Measurements from ENCODE around the gene ELP4. TPM values are rescaled to one million over a fixed set of nuclear protein-coding genes. Genes with fewer than 3 reads are reported as not detected.

The ELP4 gene
- total and polyA plus RNA-seq, 7 donors: 4.2 to 12.9 (median 8.2) TPM

DNA sequence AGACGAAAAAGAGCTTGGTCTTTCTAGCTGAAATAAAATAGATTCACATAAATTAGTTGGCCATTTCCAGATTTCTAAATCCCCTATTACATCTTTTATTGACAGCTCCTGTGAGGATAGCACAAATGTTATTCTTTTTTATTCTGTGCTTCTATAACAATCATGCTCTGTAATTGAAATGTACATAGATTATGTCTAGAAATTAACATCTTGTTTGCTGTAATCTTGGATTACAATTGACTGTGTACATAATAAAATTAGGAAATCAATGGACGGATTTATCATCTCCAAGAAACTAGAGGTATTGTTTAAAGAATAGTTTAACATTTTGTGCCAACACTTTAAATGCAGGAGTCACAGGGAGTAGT, 31.4 kb upstream of the ELP4 start:
- intact Hi-C loops (cut with DNase I): no loop called here
- DNase-seq (no peak), ATAC-seq (no peak)
- Histone ChIP-seq H3K27me3 (ENCODE audit: insufficient read depth in 3 of 3, low read length in 2 of 3) (no peaks in the 10 kb centered on the region), H3K4me1 (peaks cover 13% of the 10 kb centered on the region), H3K27ac (no peak overlapping the region), H3K4me3 (no peak overlapping the region), H3K36me3 (ENCODE audit: insufficient read depth in 1 of 2, low read depth in 1 of 2) (no peaks in the 10 kb centered on the region), H3K9me3 (no peaks in the 10 kb centered on the region)
- TF ChIP-seq, protein P1, sequence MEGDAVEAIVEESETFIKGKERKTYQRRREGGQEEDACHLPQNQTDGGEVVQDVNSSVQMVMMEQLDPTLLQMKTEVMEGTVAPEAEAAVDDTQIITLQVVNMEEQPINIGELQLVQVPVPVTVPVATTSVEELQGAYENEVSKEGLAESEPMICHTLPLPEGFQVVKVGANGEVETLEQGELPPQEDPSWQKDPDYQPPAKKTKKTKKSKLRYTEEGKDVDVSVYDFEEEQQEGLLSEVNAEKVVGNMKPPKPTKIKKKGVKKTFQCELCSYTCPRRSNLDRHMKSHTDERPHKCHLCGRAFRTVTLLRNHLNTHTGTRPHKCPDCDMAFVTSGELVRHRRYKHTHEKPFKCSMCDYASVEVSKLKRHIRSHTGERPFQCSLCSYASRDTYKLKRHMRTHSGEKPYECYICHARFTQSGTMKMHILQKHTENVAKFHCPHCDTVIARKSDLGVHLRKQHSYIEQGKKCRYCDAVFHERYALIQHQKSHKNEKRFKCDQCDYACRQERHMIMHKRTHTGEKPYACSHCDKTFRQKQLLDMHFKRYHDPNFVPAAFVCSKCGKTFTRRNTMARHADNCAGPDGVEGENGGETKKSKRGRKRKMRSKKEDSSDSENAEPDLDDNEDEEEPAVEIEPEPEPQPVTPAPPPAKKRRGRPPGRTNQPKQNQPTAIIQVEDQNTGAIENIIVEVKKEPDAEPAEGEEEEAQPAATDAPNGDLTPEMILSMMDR (IDR thresholded peaks at IDR 0.05): no peak
- WGBS, 3 donors: 88 to 90% (median 90%) methylated on average over 2 of the region's 2 CpGs

DNA sequence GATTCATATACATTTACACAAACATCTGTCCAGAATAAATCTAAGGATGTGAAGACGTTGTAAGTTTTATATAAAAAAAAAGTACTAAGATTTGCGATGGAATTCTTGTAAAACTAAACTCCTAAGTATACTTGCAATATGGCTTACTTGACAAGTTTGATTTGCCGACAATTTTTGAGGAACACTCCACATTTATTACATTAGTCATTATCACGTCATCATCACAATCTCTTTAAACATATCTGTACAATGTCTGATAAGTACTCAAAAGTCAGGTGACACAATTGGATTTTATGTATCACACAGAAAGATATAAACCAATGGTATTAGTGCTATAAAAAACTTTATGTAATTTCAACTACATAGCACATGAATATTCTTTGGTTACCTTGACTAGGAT, 30.5 kb upstream of the ELP4 start:
- Histone ChIP-seq H3K36me3 (ENCODE audit: insufficient read depth in 1 of 2, low read depth in 1 of 2) (no peaks in the 10 kb centered on the region), H3K4me3 (no peak overlapping the region), H3K4me1 (peaks cover 13% of the 10 kb centered on the region), H3K9me3 (no peaks in the 10 kb centered on the region), H3K27me3 (ENCODE audit: insufficient read depth in 3 of 3, low read length in 2 of 3) (no peaks in the 10 kb centered on the region), H3K27ac (no peak overlapping the region)
- no peak for DNase-seq
- intact Hi-C loops (cut with DNase I): no loop called here
- ATAC-seq: no peak
- 92 to 96% (median 94%) methylated on average over 4 of the region's 4 CpGs for WGBS, 3 donors
- TF ChIP-seq, protein P1 (IDR thresholded peaks at IDR 0.05): no peak

DNA sequence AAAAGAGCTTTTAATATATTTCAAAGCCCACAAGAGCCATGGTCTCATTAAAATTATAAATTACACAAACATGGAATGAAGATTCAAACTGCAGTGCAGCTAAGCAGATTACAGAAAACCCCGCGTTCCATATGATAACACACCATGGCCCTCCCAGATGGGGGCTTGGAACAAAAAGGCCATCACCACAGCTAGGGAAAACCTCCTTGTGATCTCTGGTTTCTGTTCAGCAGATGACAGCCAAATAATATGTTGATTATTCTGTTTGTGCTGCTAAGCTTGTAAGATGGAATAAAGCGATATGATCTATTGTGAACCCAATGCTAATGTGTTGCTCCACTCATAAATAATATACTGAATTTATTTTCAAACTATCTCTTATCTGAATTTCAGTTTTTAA, 28.6 kb upstream of the ELP4 start:
- DNase-seq: no peak
- no peak overlapping the region for H3K4me3 ChIP-seq
- intact Hi-C loops (cut with DNase I): no loop called here
- peaks cover 13% of the 10 kb centered on the region for H3K4me1 ChIP-seq
- H3K27me3 ChIP-seq (ENCODE audit: insufficient read depth in 3 of 3, low read length in 2 of 3): no peaks in the 10 kb centered on the region
- 88 to 93% (median 93%) methylated on average over 3 of the region's 3 CpGs for WGBS, 3 donors
- ATAC-seq: no peak
- no peak overlapping the region for H3K27ac ChIP-seq
- H3K36me3 ChIP-seq (ENCODE audit: insufficient read depth in 1 of 2, low read depth in 1 of 2): no peaks in the 10 kb centered on the region
- TF ChIP-seq, protein P1 (IDR thresholded peaks at IDR 0.05): no peak
- H3K9me3 ChIP-seq: no peaks in the 10 kb centered on the region

DNA sequence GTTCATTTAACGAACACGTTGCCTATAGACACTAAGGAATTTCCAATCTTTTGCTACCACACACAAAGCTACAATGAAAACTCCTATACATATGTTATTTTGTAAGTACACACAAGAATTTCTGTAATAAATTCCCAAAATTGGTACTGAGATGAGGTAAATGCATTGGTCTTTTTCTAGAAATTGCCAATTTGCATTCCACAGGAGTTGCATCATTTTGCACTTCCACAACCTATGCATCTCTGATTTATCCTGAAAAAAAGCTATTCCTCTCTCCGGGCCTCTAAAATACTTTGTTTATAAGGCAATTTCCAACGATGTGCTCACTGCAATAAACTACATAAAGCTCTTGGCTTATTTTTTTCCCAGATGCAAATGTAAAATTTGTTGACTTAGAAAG, 25.1 kb upstream of the ELP4 start:
- DNase-seq (no peak), ATAC-seq (no peak)
- TF ChIP-seq, protein P1 (IDR thresholded peaks at IDR 0.05): no peak
- intact Hi-C loops (cut with DNase I): no loop called here
- Histone ChIP-seq H3K4me3 (no peak overlapping the region), H3K9me3 (no peaks in the 10 kb centered on the region), H3K36me3 (ENCODE audit: insufficient read depth in 1 of 2, low read depth in 1 of 2) (no peaks in the 10 kb centered on the region), H3K27ac (no peak overlapping the region), H3K27me3 (ENCODE audit: insufficient read depth in 3 of 3, low read length in 2 of 3) (no peaks in the 10 kb centered on the region), H3K4me1 (peaks cover 5% of the 10 kb centered on the region)
- WGBS, 3 donors: 84 to 88% (median 84%) methylated on average over 4 of the region's 4 CpGs

DNA sequence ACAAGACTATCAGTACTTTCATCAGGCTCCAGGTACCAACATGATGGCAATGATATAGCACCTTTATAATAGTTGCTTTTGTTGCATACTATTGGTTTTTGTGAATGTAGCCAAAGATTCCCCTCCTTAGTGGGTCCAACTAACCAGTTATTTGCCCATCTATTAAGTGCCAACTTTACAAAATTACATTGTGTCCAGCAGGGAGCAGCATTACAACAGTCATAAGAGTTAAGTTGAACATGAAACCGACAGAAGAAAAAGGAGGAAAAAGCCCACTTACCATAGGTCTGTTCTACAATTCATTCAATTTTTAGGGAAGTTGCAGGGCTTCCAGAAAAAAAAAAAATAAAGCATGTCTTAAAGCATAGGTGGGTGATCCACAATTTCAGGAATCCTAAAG, 21.7 kb upstream of the ELP4 start:
- H3K27ac ChIP-seq: no peak overlapping the region
- H3K36me3 ChIP-seq (ENCODE audit: insufficient read depth in 1 of 2, low read depth in 1 of 2): no peaks in the 10 kb centered on the region
- WGBS, 3 donors: 21 to 36% (median 21%) methylated on average over 1 of the region's 1 CpG
- TF ChIP-seq, protein P1 (IDR thresholded peaks at IDR 0.05): peak; percentile 38
- no peak overlapping the region for H3K4me3 ChIP-seq
- ATAC-seq (peak in 1 of 4 donors; percentile 52), DNase-seq (no peak)
- H3K4me1 ChIP-seq: peaks cover 11% of the 10 kb centered on the region
- intact Hi-C loops (cut with DNase I): no loop called here
- H3K27me3 ChIP-seq (ENCODE audit: insufficient read depth in 3 of 3, low read length in 2 of 3): no peaks in the 10 kb centered on the region
- no peaks in the 10 kb centered on the region for H3K9me3 ChIP-seq

All from psoas muscle (tissue), 8 donors.